ENCODE results near the gene PODN. TPM values are rescaled to one million over a fixed set of nuclear protein-coding genes. Genes with fewer than 3 reads are reported as not detected.
A peak's percentile ranks its signal among the peaks of the same experiment; 100 is the strongest.

Gene PODN
- 0.10 TPM in 1 of 2 replicates, not detected in the other for total RNA-seq (2014; rRNA removed; shearing (Covaris generic); ENCODE audit: low replicate concordance)

DNA sequence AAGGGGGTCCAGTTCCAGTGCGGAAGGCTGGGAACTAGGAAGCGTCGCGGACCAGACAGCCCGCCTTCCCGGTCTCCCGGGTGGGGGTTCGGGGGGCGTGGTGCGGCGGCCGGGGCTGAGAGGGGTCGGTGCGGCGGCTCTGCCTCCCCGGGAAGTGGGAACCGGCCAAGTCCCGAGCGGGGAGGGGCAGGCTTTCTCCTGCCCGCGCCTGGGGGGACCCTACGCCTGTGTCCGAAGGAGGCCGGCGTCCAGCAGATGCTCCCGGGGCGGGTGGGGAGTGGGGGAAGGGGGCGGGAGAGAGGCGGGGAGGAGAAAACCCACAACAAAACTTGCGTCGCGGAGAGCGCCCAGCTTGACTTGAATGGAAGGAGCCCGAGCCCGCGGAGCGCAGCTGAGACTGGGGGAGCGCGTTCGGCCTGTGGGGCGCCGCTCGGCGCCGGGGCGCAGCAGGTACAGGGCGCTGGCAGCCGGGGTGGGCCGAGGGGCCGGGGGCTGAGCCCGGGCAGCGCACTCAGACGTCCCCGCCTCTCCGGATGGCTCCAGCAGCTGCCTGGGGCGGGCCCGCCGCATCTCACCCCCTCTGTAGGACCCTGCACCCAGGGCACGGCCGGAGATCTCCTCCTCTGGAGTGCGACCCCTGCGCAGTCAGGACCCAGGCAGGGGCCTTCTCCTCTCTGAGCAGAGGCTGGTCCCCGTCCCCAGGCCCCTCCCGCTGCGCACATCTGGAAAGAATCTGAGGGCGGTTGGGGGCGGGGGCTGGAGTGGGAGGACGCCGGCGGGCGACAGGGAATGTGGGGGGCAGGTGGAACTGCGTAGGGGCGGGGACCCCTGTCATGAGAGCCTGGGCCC lies at the start of gene PODN:
PODN (plus strand) TSS at position 355 of the 849 bp plus-strand sequence. CDS start 7,643 bp downstream, outside the sequence.
- Histone ChIP-seq H3K9me3 (no peaks in the 10 kb centered on the region), H3K27me3 (no peaks in the 10 kb centered on the region), H3K36me3 (no peaks in the 10 kb centered on the region), H3K4me3 (peak within 1 kb of the TSS; percentile 28; the same call in 1 of the 2 replicates)
- DNase-seq: no peak

DNA sequence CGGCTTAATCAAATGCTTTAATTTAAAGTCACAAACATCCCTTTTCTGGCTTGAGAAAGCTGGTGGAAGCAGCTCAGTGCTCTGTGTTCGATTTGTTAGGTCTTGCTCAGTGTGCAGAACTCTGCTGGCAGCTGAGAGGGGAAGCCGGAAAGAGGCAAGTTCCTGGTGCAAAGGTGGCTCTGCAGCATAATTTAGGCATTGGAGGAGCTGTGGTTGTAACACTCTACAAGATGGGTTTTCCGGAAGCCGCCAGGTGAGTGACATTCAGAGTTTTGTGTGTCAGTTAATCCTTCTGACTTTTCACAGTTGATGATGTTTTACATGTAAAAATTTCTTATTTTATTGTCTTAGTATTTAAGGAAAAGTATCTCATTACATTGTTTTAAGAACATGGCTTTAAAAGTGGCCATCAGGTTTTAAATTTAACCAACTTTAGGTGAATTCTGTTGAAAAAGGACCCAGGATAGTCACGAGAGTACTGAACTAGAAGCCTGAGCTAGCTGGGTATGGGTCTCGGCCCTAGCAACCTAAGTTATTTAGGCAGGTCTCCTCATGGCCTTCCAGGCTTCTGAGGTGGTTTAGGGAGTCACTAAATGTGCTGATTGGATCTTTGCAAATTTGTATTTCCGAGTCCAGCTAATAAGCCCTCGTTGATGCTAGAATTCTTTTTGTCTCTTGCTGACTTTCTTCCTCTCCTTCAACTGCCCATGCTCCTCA lies 47.1 kb upstream of the PODN start:
- peak; percentile 82 for DNase-seq
- Histone ChIP-seq H3K4me3 (peak overlapping the region; percentile 60), H3K27me3 (no peaks in the 10 kb centered on the region), H3K36me3 (peaks cover 6% of the 10 kb centered on the region; the same call in 1 of the 2 replicates), H3K9me3 (no peaks in the 10 kb centered on the region)

DNA sequence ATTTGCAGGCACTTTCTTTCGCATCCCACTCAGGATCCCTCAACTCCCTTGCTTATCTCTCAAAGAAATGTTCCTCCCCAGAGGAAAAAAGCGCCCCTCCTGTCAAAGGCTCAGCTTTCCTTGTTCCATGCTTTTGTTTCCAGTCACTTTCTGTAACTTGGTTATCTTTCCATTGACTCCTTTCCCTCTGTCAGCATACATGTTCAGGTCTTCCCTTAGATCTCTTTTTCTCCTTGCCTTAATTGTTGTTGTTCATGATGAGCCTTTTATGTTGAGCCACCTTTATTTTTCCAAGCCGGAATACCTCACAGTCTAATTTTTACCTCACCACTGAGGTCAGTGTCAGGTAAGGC lies 46.5 kb upstream of the PODN start:
- Histone ChIP-seq H3K4me3 (peak overlapping the region; percentile 60), H3K9me3 (no peaks in the 10 kb centered on the region), H3K27me3 (no peaks in the 10 kb centered on the region), H3K36me3 (peaks cover 6% of the 10 kb centered on the region; the same call in 1 of the 2 replicates)
- no peak for DNase-seq

GRCh38 chr1:53016705-53017104 lies 45.3 kb upstream of the PODN start:
- peaks cover 6% of the 10 kb centered on the region; the same call in 1 of the 2 replicates for H3K36me3 ChIP-seq
- DNase-seq: no peak
- H3K4me3 ChIP-seq: no peak overlapping the region
- no peaks in the 10 kb centered on the region for H3K9me3 ChIP-seq
- H3K27me3 ChIP-seq: no peaks in the 10 kb centered on the region

DNA sequence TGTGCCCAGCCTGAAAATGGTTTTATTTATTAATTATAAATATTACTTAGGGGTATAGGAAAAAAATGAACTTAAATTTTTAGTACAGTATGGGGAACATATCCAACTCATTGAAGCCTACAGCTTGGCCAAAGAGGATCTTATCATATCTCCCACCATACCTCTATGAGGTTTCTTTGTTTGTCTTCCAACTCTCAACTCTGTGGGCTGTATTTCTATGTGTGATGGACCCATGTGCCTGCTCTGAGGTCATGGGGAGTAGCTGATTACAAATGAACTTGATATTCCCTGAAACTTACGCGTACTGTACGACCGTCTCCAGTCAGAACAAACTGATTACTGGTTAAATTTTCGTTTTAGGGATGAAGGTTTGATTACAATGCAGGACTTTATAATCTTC lies 41.4 kb upstream of the PODN start:
- Histone ChIP-seq H3K9me3 (no peaks in the 10 kb centered on the region), H3K27me3 (no peaks in the 10 kb centered on the region), H3K36me3 (peaks cover 6% of the 10 kb centered on the region; the same call in 1 of the 2 replicates), H3K4me3 (no peak overlapping the region)
- no peak for DNase-seq

- Histone ChIP-seq H3K9me3 (no peaks in the 10 kb centered on the region), H3K27me3 (no peaks in the 10 kb centered on the region), H3K4me3 (no peak overlapping the region), H3K36me3 (peaks cover 6% of the 10 kb centered on the region; the same call in 1 of the 2 replicates)
- no peak for DNase-seq
These were observed 39.8 kb upstream of the PODN start for GRCh38 chr1:53022179-53022578.

GRCh38 chr1:53023546-53023945 lies 38.5 kb upstream of the PODN start:
- no peak for DNase-seq
- no peak overlapping the region for H3K4me3 ChIP-seq
- H3K36me3 ChIP-seq: no peaks in the 10 kb centered on the region
- H3K27me3 ChIP-seq: no peaks in the 10 kb centered on the region
- H3K9me3 ChIP-seq: no peaks in the 10 kb centered on the region

DNA sequence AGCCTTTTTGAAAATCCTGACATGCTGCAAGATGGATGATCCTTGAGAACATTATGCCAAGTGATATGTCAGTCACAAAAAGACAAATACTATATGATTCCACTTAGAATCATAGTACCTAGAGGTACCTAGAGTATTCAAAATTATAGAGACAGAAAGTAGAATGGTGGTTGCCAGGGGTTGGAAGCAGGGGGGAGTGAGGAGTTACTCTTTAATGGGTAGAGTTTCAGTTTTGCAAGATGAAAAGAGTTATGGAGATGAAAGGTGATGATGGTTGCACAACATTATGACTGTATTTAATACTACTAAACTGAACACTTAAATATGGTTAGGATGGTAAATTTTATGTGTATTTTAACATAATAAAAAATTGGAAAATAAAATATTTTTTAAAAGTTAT lies 37.9 kb upstream of the PODN start:
- no peak for DNase-seq
- Histone ChIP-seq H3K9me3 (no peaks in the 10 kb centered on the region), H3K36me3 (no peaks in the 10 kb centered on the region), H3K27me3 (no peaks in the 10 kb centered on the region), H3K4me3 (no peak overlapping the region)

- Histone ChIP-seq H3K36me3 (peaks cover 2% of the 10 kb centered on the region; the same call in 1 of the 2 replicates), H3K9me3 (no peaks in the 10 kb centered on the region), H3K4me3 (no peak overlapping the region), H3K27me3 (no peaks in the 10 kb centered on the region)
- peak; percentile 15 for DNase-seq
These were observed 36.8 kb upstream of the PODN start for GRCh38 chr1:53025034-53025768.

DNA sequence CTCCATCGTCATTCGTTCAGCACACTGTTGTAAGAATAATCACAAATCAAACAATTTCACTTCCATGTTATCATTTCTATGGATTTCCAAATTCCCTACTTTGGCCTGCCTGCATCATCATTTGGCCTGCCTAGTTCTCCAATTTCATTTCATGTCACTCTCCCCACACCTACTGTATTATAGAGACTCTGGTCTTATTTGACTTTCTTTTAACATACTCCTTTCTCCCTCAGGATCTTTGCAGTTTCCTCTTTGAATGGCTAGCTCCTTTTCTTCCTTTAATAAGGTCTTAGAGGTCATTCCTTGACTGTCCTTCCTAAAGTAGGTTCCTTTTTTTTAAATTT lies 36.3 kb upstream of the PODN start:
- H3K27me3 ChIP-seq: no peaks in the 10 kb centered on the region
- H3K9me3 ChIP-seq: no peaks in the 10 kb centered on the region
- H3K36me3 ChIP-seq: peaks cover 2% of the 10 kb centered on the region; the same call in 1 of the 2 replicates
- H3K4me3 ChIP-seq: no peak overlapping the region
- DNase-seq: no peak

- H3K9me3 ChIP-seq: no peaks in the 10 kb centered on the region
- no peak overlapping the region for H3K4me3 ChIP-seq
- DNase-seq: no peak
- H3K36me3 ChIP-seq: peaks cover 2% of the 10 kb centered on the region; the same call in 1 of the 2 replicates
- H3K27me3 ChIP-seq: no peaks in the 10 kb centered on the region
These were observed 35.8 kb upstream of the PODN start for GRCh38 chr1:53026254-53026653.

DNA sequence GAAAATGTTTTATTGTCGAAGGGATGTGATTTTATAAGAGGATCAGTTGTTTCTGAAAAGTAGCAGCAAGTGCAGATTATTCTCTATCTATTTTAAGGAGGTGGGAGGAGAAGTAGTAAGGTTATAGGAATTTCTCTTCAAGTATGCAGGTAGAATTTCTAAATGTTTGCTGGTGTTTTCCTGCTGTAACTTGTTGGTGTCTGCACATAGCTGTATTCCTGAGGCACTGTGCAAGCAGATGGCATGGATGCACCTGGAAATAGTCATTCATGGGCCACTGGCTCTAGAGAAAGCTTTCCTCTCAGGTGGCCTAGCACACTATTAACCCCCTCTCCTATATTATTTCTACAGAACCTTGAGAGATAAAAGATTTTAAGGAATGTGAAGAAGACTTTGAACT lies 30.3 kb upstream of the PODN start:
- Histone ChIP-seq H3K36me3 (peaks cover 2% of the 10 kb centered on the region; the same call in 1 of the 2 replicates), H3K4me3 (no peak overlapping the region), H3K27me3 (no peaks in the 10 kb centered on the region), H3K9me3 (no peaks in the 10 kb centered on the region)
- no peak for DNase-seq

- DNase-seq: no peak
- Histone ChIP-seq H3K9me3 (no peaks in the 10 kb centered on the region), H3K27me3 (no peaks in the 10 kb centered on the region), H3K4me3 (no peak overlapping the region), H3K36me3 (peaks cover 5% of the 10 kb centered on the region; the same call in 1 of the 2 replicates)
These were observed 24.9 kb upstream of the PODN start for GRCh38 chr1:53037159-53037558.

DNA sequence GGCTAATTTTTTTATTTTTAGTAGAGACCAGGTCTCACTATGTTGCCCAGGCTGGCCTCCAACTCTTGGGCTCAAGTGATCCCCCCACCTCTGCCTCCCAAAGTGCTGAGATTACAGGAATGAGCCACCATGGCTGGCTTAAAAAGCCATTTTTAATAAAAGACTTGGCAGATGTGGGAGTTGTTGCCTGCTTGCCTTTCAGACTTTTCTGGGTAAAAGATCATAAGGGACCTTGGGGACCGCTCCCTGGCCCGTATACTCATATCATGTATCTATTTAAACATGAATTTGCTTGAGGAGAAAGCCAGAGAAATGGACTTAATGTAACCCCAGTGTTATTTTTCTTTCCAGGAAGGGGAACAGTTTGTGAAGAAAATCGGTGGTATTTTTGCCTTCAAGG lies 23.4 kb upstream of the PODN start:
- H3K36me3 ChIP-seq: peaks cover 5% of the 10 kb centered on the region
- DNase-seq: no peak

DNA sequence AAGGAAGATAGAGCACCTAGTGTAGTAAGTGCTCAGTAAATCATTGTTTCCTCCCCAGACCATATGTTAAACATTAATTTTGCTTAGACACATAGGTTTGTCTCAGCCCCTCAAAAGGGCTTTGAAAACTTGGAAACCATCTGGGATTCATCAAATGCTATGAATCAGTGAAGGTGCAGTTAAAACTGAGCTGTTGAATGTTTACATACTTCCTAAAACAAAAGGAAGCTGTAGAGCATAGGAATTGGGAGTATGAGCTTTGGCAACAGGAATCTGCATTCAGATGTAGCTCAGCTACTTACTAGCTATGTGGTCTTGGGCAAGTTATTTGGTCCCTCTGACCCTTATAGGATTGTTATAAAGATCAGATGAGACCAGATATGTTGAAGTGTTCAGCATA lies 18.7 kb upstream of the PODN start:
- Histone ChIP-seq H3K9me3 (no peaks in the 10 kb centered on the region; the same call in 1 of the 2 replicates), H3K36me3 (peaks cover 8% of the 10 kb centered on the region), H3K4me3 (no peak overlapping the region), H3K27me3 (no peaks in the 10 kb centered on the region)
- no peak for DNase-seq

More for the DNA sequence above, 23.4 kb upstream of the PODN start:
- H3K27me3 ChIP-seq: no peaks in the 10 kb centered on the region
- H3K4me3 ChIP-seq: no peak overlapping the region
- no peaks in the 10 kb centered on the region for H3K9me3 ChIP-seq

DNA sequence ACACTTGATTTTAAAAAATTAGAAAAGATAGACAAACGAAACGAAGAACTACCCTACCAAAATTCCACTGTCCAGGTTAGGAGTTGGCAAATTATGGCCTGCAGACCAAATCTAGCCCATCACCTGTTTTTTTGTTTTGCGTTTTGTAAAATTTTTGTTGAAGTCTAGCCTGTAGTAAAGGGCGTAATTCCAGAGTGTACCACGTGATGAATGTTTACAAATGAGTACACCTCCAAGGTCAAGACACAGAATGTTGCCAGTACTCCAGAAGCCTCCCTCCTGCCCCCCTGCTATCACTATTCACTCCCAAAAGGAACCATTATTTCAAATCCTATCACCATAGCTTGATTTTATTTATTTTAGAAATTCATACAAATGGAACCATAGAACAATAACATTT lies 17.1 kb upstream of the PODN start:
- H3K9me3 ChIP-seq: no peaks in the 10 kb centered on the region; the same call in 1 of the 2 replicates
- no peaks in the 10 kb centered on the region for H3K27me3 ChIP-seq
- H3K4me3 ChIP-seq: no peak overlapping the region
- H3K36me3 ChIP-seq: peaks cover 3% of the 10 kb centered on the region
- DNase-seq: no peak

GRCh38 chr1:53046930-53047329 lies 15.1 kb upstream of the PODN start:
- Histone ChIP-seq H3K9me3 (no peaks in the 10 kb centered on the region; the same call in 1 of the 2 replicates), H3K36me3 (peaks cover 16% of the 10 kb centered on the region), H3K27me3 (no peaks in the 10 kb centered on the region), H3K4me3 (no peak overlapping the region)
- DNase-seq: peak; percentile 84
